Neural progenitor cell (in vitro differentiated cells): ENCODE results near the gene ZSWIM6. TPM values are rescaled to one million over a fixed set of nuclear protein-coding genes. Genes with fewer than 3 reads are reported as not detected.

ENCODE experiments used
- DNase-seq: peaks from one replicate; pipeline ENCODE4 v3.0.0-alpha.2; 2016; ENCODE audit warnings: low spot score
- H2AFZ ChIP-seq: fragments of 200-600 bp; sonication (generic); replicated peaks from 2 replicates; pipeline ENCODE4 v1.6.1; 2016; ENCODE audit warnings: antibody characterized with exemption
- H3F3A ChIP-seq: fragments of 200-600 bp; sonication (generic); 2 replicates; pipeline ENCODE4 v1.6.1; 2016; ENCODE audit warnings: antibody characterized with exemption, low read depth
- H3K27ac ChIP-seq: fragments of 200-600 bp; sonication (generic); 2 replicates; pipeline ENCODE4 v1.5.1; 2016; ENCODE audit warnings: mild to moderate bottlenecking
- H3K27me3 ChIP-seq: fragments of 200-600 bp; sonication (generic); 2 replicates; pipeline ENCODE4 v1.6.1; 2016; ENCODE audit warnings: mild to moderate bottlenecking, moderate library complexity
- H3K36me3 ChIP-seq: fragments of 200-600 bp; sonication (generic); 2 replicates; pipeline ENCODE4 v1.5.1; 2016
- H3K4me1 ChIP-seq: fragments of 200-600 bp; sonication (generic); 2 replicates; pipeline ENCODE4 v1.6.1; 2016; ENCODE audit warnings: mixed run types
- H3K4me2 ChIP-seq: fragments of 200-600 bp; sonication (generic); 2 replicates; pipeline ENCODE4 v1.6.1; 2016
- H3K4me3 ChIP-seq: fragments of 200-600 bp; sonication (generic); 2 replicates; pipeline ENCODE4 v1.5.1; 2016
- H3K79me2 ChIP-seq: fragments of 200-600 bp; sonication (generic); 2 replicates; pipeline ENCODE4 v1.6.1; 2016; ENCODE audit warnings: low read depth
- H3K9ac ChIP-seq: fragments of 200-600 bp; sonication (generic); 2 replicates; pipeline ENCODE4 v1.6.1; 2016
- H3K9me3 ChIP-seq: fragments of 200-600 bp; sonication (generic); 2 replicates; pipeline ENCODE4 v1.5.1; 2016; ENCODE audit warnings: low read depth
- H4K20me1 ChIP-seq: fragments of 200-600 bp; sonication (generic); 2 replicates; pipeline ENCODE4 v1.6.1; 2016; ENCODE audit warnings: low read depth
- H3K27ac Mint-ChIP-seq: 3 replicates; pipeline ENCODE4 v1.8.0; 2021; ENCODE audit warnings: mixed read lengths
- H3K27me3 Mint-ChIP-seq: 2 replicates; pipeline ENCODE4 v1.8.0; 2022; ENCODE audit warnings: low read depth, mild to moderate bottlenecking, inconsistent platforms, moderate library complexity, mixed read lengths; ENCODE audit not compliant: insufficient read depth
- H3K36me3 Mint-ChIP-seq: 3 replicates; pipeline ENCODE4 v1.8.0; 2021; ENCODE audit warnings: mixed read lengths
- H3K4me1 Mint-ChIP-seq: 3 replicates; pipeline ENCODE4 v1.8.0; 2021; ENCODE audit warnings: mixed read lengths
- H3K4me3 Mint-ChIP-seq: 3 replicates; pipeline ENCODE4 v1.8.0; 2021; ENCODE audit warnings: mild to moderate bottlenecking, moderate library complexity, mixed read lengths
- H3K9me3 Mint-ChIP-seq: 3 replicates; pipeline ENCODE4 v1.8.0; 2020; ENCODE audit warnings: mixed read lengths
- EZH2 ChIP-seq: fragments of 200-600 bp; sonication (generic); IDR thresholded peaks from 2 replicates; pipeline ENCODE4 v1.6.1; 2017; ENCODE audit warnings: antibody characterized with exemption, mild to moderate bottlenecking, moderate library complexity
- EZH2phosphoT487 ChIP-seq: fragments of 200-600 bp; sonication (generic); IDR thresholded peaks from 2 replicates; pipeline ENCODE4 v1.6.1; 2017; ENCODE audit warnings: antibody characterized with exemption
- total RNA-seq: library from RNA; depleted of rRNA; stranded (reverse); fragments of >200 nt; gene quantifications from 2 replicates; pipeline ENCODE4 v1.2.3, GENCODE V29; 2015; ENCODE audit warnings: low replicate concordance
- TF ChIP-seq, protein P1 (sequence below): fragments of 200-600 bp; sonication (generic); IDR thresholded peaks from 2 replicates; pipeline ENCODE4 v1.5.1; 2017; ENCODE audit warnings: antibody characterized with exemption, mild to moderate bottlenecking

Gene ZSWIM6
- total RNA-seq, 1 donor from 2014 or later = 32.2 TPM

DNA sequence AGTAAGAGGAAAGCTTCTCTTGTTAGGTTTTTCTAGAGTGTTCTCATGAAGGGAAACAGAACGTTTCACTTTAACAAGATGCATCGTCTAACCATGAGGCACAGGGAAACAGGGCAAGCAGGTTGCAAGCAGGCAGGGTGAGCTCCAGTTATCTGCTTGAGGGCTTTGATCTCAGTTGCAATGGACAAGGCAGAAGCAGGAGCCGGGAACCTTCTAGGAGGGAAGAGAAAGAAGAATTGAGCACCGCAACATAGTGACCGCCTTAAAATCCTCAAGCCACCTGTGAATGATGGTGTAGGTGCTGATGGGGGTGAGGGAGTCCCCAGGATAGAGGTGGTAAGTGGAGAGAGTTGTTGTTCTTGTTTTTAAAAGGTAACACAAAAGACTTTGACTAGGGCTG lies 22.9 kb upstream of the ZSWIM6 start:
- Histone ChIP-seq H3K27me3 (no peaks in the 10 kb centered on the region), H3K9ac (no peak overlapping the region), H3K4me1 (peaks cover 9% of the 10 kb centered on the region), H2AFZ (peak overlapping the region; percentile 88), H3K4me2 (no peak overlapping the region), H3K27ac (no peak overlapping the region), H3K79me2 (no peaks in the 10 kb centered on the region), H3K36me3 (no peaks in the 10 kb centered on the region), H3K9me3 (no peaks in the 10 kb centered on the region), H3K4me3 (no peak overlapping the region), H3F3A (peaks cover 6% of the 10 kb centered on the region), H4K20me1 (no peaks in the 10 kb centered on the region)
- no peak for DNase-seq
- H3K4me3 Mint-ChIP-seq = no peak overlapping the region
- no peaks in the 10 kb centered on the region for H3K9me3 Mint-ChIP-seq
- TF ChIP-seq, protein P1, sequence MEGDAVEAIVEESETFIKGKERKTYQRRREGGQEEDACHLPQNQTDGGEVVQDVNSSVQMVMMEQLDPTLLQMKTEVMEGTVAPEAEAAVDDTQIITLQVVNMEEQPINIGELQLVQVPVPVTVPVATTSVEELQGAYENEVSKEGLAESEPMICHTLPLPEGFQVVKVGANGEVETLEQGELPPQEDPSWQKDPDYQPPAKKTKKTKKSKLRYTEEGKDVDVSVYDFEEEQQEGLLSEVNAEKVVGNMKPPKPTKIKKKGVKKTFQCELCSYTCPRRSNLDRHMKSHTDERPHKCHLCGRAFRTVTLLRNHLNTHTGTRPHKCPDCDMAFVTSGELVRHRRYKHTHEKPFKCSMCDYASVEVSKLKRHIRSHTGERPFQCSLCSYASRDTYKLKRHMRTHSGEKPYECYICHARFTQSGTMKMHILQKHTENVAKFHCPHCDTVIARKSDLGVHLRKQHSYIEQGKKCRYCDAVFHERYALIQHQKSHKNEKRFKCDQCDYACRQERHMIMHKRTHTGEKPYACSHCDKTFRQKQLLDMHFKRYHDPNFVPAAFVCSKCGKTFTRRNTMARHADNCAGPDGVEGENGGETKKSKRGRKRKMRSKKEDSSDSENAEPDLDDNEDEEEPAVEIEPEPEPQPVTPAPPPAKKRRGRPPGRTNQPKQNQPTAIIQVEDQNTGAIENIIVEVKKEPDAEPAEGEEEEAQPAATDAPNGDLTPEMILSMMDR = no peak
- TF ChIP-seq EZH2 (no peak), EZH2phosphoT487 (no peak)
- H3K27ac Mint-ChIP-seq = no peak overlapping the region
- H3K36me3 Mint-ChIP-seq = no peaks in the 10 kb centered on the region
- H3K27me3 Mint-ChIP-seq = peaks cover 9% of the 10 kb centered on the region
- peaks cover 24% of the 10 kb centered on the region for H3K4me1 Mint-ChIP-seq

DNA sequence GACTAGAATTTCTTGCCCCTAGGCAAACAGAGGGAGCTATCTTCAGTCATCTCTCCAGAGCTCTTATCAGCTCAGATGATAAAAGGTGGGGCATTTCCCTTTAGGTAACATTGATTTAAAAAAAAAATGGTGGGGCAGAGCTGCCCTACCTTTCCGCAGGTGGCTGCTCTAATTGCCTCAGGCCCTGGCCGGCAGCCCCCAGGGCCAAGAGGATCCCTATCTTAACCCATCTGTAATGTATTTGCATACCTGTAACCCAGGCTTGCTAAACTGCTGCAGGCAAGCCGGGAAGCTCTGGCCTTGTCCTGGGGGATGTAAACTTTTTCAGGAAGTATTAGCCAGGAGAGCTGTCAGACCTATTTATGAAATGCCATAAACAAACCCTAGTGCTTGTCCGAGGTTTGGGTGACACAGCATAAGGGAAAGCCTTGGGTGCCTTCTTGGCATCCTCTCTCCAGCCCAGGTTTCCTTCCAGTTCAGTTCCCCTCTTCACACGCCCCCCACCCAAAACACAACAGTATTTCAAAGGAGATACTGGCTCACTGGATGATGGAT lies 20.9 kb upstream of the ZSWIM6 start:
- Histone ChIP-seq H3K36me3 (no peaks in the 10 kb centered on the region), H3K9ac (no peak overlapping the region), H3K9me3 (no peaks in the 10 kb centered on the region), H3K4me1 (peaks cover 9% of the 10 kb centered on the region), H3K4me2 (no peak overlapping the region), H3K27me3 (peaks cover 13% of the 10 kb centered on the region), H3F3A (peaks cover 6% of the 10 kb centered on the region), H3K79me2 (no peaks in the 10 kb centered on the region), H3K4me3 (no peak overlapping the region), H3K27ac (no peak overlapping the region), H4K20me1 (no peaks in the 10 kb centered on the region), H2AFZ (no peak overlapping the region)
- Mint-ChIP-seq H3K9me3 (no peaks in the 10 kb centered on the region), H3K36me3 (no peaks in the 10 kb centered on the region), H3K27me3 (peaks cover 9% of the 10 kb centered on the region), H3K4me3 (no peak overlapping the region), H3K27ac (no peak overlapping the region), H3K4me1 (peaks cover 12% of the 10 kb centered on the region)
- DNase-seq = no peak
- no peak for TF ChIP-seq EZH2
- TF ChIP-seq EZH2phosphoT487 = no peak
- TF ChIP-seq, protein P1 = no peak

DNA sequence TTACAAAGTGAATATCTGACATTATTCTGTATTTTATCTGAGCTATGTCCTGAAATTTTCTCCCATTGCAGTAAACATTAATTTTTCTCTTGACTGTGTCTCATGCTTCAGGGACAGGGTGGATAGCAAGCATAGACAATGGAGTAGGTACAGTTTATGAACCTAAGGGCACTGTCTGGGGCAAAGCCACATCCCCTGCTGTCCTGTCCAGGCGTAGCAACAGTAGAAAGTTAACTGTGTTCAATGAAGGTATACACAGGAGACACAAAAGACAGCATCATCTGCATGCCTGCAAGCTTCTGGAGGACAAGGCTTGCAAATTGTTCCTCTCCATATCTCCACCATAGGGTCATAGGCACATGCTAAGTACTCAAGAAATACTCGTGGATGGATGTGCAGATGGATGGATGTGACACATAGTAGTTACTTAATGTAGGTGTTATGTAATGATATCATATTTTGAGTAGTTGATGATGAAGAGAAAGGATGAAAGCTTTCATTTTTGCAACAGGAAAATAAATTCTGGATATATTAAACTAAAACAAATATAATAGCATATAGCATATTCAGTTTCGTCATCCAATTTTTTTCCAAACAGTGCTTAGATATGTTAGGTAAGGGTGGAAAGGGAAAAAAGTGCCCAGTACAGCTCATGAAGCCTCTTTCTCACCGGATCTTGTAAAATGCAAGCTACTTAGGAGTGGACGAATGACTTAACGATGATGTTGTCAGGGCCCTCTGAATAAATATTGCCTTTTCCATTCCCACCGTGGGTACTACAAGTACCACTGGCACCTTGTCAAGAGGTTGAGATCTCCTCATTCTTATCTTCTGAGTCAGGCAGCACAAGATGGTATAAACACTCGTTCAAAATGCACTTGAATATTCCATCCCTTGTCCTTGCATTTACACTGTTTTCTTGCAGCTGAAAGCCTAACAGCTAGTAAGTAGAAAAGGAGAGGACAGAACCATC lies 19.9 kb upstream of the ZSWIM6 start:
- Mint-ChIP-seq H3K4me3 (no peak overlapping the region), H3K4me1 (peaks cover 12% of the 10 kb centered on the region)

More for the DNA sequence above, 19.9 kb upstream of the ZSWIM6 start:
- H3K79me2 ChIP-seq = no peaks in the 10 kb centered on the region
- peaks cover 6% of the 10 kb centered on the region for H3K27me3 Mint-ChIP-seq
- H3K9me3 ChIP-seq = no peaks in the 10 kb centered on the region
- peaks cover 13% of the 10 kb centered on the region for H3K27me3 ChIP-seq
- H3K4me1 ChIP-seq = peaks cover 9% of the 10 kb centered on the region
- no peaks in the 10 kb centered on the region for H3K9me3 Mint-ChIP-seq
- H3K9ac ChIP-seq = no peak overlapping the region
- H3K4me3 ChIP-seq = no peak overlapping the region
- H3F3A ChIP-seq = peaks cover 6% of the 10 kb centered on the region
- H3K36me3 ChIP-seq = no peaks in the 10 kb centered on the region
- H3K36me3 Mint-ChIP-seq = no peaks in the 10 kb centered on the region
- DNase-seq = no peak
- H2AFZ ChIP-seq = no peak overlapping the region
- no peak overlapping the region for H3K27ac Mint-ChIP-seq
- no peak overlapping the region for H3K4me2 ChIP-seq
- no peaks in the 10 kb centered on the region for H4K20me1 ChIP-seq
- H3K27ac ChIP-seq = no peak overlapping the region
- TF ChIP-seq, protein P1 = no peak
- no peak for TF ChIP-seq EZH2phosphoT487
- TF ChIP-seq EZH2 = no peak
